HuH-7.5 (cell line): ENCODE results near the gene EXT2.

Experiments
- DNase-seq: peaks from one replicate; pipeline ENCODE4 v3.0.0; 2011; ENCODE audit warnings: low spot score

The EXT2 gene

DNA sequence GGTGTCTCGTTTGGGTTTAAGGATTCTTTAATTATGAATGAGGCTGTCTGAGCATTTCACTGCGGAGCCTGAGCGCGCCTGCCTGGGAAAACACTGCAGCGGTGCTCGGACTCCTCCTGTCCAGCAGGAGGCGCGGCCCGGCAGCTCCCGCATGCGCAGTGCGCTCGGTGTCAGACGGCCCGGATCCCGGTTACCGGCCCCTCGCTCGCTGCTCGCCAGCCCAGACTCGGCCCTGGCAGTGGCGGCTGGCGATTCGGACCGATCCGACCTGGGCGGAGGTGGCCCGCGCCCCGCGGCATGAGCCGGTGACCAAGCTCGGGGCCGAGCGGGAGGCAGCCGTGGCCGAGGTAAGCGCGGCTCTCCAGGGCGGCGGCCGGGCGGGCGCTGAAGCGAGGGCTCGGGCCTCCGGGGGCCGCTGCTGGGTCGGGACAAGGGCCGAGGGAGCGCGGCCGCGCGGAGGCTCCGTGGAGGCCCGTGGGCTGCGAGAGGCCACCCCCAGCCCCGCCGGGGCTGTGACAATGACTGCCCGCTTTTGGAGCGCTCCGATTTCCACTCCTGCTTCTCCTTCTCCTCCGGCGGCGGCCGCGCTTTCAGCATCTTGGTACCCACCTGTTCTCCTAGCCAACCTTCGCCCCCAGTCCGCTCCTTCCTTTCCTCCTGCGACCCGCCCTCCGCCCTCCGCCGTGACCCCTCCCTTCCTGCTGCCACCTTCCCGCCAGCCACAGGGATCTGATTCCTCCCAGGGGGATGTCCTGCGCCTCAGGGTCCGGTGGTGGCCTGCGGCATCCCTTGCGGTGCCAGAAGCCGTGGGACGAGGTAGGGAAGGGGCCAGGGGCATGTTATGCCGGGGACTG is at the start of gene EXT2:
Gene EXT2 (plus strand): TSS at position 173 of the 854 bp plus-strand sequence. CDS start 12,035 bp downstream, outside the sequence.
- peak; percentile 77 for DNase-seq

GRCh38 chr11:44046182-44046581 is 49.3 kb upstream of the EXT2 start:
- DNase-seq = no peak

DNA sequence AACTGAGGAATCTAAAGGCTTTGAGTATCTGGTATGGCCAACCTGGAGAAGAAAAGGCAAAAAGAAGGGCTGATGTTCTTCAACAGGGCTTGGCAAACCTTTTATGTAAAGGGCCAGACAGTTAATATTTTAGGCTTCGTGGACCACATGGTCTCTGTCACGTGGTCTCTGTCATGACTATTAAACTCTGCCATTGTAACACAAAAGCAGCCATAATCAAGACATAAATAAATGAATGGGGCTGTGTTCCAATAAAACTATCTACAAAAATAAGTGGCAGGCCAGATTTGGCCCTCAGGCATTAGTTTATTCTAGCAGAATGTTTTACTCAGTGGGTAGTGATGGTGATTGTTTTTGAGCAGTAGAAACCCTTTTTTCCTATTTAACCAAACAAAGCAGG is 48.2 kb upstream of the EXT2 start:
- no peak for DNase-seq

GRCh38 chr11:44047931-44048431 is 47.5 kb upstream of the EXT2 start, which contains the start of gene ACCSL:
ACCSL (plus strand) TSS chr11:44047981; CDS start chr11:44048037, 56 bp downstream.
- DNase-seq = no peak

DNA sequence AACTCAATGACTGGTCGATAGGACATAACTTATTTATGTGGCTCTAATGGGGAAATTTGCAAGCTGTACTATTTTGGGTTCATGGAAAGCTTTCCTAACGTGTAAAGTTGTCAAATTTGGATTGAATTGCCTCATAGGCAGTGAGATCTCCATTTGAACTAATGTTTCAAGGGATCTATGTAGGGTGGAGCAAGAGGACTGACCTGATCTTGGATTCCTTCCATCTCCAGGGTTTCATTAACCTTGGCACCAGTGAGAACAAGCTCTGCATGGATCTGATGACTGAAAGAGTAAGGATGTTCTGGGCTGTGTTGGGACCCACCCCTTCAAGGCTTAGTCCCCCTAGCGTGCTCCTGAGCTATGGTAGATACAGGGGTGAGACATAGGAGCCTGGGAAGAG is 45.6 kb upstream of the EXT2 start:
- no peak for DNase-seq

GRCh38 chr11:44051171-44051570 is 44.3 kb upstream of the EXT2 start:
- no peak for DNase-seq

DNA sequence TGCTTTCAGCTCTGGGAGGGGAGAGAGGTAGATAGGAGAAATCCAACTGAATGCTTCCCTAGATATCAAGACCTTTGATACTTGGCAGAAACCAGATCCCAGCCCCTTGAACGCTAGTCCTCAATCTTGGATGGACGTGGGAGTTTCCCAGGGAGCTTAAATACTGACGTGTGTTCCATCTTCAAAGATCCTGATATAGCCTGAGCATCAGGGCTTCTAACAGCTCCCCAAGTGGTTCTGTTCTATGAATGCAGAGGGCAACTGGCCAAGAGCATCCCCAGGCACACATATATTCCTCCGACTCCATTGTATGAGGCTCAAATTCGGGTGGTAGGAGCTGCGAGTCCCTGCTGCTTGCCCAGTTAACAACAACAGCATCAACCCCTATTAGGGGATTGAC is 38.1 kb upstream of the EXT2 start:
- DNase-seq = no peak

- no peak for DNase-seq
Measured at GRCh38 chr11:44058275-44058674, 37.2 kb upstream of the EXT2 start.

DNA sequence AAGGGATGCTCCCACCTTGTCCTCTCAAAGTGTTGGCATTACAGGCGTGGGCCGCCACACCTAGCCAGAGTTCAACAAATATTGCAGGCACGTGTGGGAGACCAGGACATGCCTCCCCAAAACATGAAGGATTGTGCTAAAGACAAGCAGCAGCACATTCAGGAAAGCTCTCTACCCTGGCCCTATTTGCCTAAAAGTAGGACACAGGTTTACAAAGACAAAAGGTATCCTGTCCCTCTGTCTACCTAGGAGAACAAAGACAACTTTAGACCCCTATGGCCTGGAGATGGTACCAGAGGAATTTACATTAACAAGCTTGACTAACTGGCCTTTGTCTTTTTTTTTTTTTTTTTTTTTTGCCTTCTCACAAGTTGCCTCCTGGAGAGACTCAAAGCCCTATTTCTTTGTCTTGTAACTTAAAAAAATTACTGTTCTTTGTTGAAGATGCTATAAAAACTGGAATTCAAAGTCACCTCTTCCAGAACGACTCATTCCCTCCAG is 30.3 kb upstream of the EXT2 start:
- DNase-seq = no peak

DNA sequence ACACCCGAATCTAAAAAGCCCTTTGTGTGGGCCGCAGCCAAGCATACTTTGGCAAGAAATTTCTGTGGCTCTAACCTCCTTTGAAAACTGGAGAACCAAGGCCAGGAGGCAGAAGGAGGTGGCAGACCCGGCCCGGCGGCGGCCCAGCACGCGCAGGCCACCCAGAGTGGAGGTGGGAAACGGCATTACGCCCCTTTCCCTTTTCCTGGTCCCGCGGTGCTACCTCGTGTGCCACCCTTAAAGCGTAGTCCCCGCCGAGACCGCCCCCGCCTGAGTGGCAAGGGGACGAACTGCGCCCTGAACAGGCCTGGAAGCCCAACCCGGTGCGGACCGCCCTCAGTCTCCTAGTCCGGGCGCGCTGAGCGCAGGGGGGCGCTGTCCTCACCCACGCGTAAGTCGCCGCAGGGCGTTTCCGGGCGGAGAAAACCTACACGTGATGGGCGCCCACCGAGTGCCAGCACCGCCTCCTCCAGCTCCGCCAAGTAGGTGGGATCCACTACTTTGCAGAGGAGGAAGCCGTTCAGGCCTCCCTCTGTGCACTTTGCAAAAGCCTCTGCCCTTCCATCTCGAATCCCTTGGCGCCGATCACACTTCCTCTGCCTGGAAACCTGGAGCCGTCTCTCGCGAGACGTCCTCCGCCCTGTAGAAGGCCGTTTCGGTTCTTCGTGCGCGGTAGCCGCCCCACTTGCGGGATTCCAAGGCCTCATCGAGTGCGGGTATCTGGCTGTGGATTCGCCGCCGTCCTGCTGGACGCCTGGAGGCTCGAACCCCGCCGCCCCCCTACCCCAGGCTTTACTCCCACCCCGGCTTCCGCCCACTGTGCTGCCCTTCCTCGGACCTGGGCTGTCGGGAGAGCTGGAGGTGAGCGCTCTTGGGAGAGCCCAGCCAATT is 29.4 kb upstream of the EXT2 start, which contains the start of gene ACCS:
Gene ACCS (plus strand): TSS at position 430 of the 891 bp plus-strand sequence. CDS start 1,358 bp downstream, outside the sequence.
- peak; percentile 70 for DNase-seq

- no peak for DNase-seq
Measured at GRCh38 chr11:44066732-44067141, 28.7 kb upstream of the EXT2 start.

- no peak for DNase-seq
Measured at GRCh38 chr11:44067266-44067665, 28.2 kb upstream of the EXT2 start.

DNA sequence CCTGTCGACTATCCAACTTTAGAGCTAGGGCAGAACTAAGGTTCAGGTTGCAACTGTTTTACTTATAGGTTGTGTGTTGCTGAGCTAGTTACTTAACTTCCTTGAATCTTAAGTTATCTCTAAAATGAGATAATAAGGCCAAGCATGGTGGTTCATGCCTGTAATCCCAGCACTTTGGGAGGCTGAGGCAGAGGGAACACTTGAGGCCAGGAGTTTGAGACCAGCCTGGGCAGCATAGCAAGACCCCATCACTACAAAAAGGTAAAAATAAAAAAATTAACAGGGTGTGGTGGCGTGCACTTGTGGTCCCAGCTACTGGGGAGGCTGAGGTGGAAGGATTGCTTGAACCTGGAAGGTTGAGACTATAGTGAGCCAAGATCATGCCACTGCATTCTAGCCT is 27.3 kb upstream of the EXT2 start:
- DNase-seq = no peak

DNA sequence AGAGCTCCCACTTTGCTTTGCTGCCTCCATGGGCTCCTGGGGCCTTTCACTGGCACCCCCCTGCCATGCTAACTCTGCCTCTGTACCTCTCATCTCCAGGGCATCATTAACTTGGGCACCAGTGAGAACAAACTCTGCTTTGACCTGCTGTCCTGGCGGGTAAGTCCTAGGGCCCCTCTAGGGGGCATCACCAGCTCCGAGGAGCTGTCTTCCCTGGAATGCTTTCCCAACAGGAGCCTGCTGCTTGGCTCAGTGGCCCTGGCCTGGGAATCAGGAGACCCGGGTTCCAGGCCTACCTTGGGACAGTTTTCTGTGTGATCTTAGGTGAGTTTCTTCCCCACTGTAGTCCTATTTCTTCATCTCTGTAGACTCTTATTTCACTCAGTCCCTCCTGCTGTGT is 24.3 kb upstream of the EXT2 start:
- DNase-seq = no peak

DNA sequence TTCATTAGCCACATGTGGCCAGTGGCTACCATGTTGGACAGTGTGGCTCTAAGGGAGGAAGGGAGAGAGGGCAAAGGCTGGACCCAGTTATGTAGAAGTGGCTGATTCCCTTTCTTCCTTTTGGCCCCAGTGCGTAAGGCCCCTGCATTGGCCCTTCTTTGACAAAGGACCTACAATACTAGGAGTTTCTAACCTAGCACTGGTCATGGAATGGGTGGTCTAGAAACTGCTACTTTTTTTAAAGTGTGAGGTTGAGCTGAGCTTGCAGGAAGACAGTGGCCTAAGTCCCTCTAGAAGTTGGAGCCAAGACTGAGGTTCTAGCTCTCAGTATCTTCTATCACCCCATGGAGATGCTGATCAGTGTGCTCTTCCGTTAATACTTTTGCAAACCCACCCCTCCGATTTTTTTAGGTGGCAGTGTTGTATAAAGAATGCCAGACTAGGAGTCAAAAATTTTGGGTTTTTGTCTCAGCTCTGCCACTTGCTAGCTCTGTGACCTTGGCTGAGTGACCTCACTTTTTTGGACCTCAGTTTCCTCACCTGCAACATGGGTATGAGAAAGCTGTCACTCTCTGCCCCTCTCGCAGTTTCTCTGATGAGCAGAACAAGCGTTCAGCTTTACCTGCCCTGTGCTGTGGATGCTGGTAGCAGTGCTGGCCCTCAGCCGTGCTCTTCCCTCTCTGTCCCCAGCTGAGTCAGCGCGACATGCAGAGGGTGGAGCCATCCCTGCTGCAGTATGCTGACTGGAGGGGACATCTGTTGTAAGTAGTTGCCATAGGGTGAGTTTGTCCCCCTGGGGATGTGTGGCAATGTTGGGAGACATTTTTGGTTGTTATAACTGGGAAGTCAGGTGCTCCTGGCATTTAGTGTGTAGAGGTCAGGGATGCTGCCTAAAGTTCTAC is 22.5 kb upstream of the EXT2 start:
- DNase-seq = no peak

GRCh38 chr11:44078794-44079193 is 16.7 kb upstream of the EXT2 start:
- DNase-seq = no peak

- DNase-seq = no peak
Measured at GRCh38 chr11:44079376-44079775, 16.1 kb upstream of the EXT2 start.

DNA sequence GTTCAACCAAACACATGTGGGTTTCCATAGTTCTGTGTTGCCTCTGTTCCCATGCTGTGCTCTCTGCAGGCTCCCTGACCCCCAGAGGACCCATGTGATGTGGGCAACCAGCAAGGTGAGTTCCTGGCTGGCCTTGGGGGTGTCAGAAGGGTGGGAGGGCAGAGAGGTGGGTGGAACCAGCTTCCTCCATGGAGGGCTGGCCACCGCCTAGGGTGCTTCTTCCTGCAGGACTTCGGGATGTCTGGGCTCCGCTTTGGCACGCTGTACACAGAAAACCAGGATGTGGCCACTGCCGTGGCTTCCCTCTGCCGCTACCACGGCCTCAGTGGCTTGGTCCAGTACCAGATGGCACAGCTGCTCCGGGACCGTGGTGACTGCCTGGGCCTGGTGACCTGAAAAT is 14.5 kb upstream of the EXT2 start:
- no peak for DNase-seq

DNA sequence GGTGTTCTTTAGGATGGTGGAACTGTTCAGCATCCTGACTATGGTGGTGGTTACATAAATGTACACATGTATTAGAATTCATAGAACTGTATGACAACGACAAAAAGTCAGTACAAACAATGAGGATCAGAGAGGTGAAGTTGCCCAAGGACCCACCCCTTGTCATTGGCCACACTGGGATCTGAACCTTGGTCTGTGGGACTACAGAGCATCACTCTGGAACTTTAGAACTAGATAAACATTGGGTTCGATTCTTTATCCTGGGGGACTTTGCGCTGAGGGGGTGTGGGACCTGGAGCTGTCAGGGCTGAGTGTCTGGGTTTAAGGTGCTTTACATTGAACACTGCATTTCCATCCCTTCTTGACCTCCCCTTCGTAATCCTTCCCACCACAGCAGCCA is 12.8 kb upstream of the EXT2 start:
- DNase-seq = no peak

DNA sequence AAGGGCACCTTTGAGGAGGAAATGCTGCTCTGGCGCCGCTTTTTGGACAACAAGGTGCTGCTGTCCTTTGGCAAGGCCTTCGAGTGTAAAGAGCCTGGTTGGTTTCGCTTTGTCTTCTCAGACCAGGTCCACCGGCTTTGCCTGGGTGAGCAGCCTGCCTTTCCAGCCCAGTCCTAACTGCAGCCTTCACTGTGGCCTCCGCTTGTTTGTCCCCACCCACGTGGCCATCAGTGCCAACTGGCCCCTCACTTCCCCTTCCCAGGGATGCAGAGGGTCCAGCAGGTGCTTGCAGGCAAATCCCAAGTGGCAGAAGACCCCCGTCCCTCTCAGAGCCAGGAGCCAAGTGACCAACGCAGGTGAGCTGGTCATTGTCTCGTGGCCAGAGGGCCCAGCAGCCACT is 12.0 kb upstream of the EXT2 start:
- DNase-seq = no peak

- DNase-seq = no peak
Measured at GRCh38 chr11:44083906-44084305, 11.6 kb upstream of the EXT2 start.
